Measurements from ENCODE around the gene TCEAL5.
"Not testable (repeated sequence)": the region's sequence is repeated elsewhere in the genome, so short reads cannot be mapped to it uniquely, and the experiment has no call there.

TCEAL5 gene

GRCh38 chrX:103234869-103235268 lies 41.7 kb downstream of the TCEAL5 start:
- DNase-seq (ENCODE audit: low read depth) = no peak

GRCh38 chrX:103233263-103233662 lies 43.3 kb downstream of the TCEAL5 start:
- DNase-seq (ENCODE audit: low read depth) = no peak

GRCh38 chrX:103225918-103226317 lies 50.6 kb downstream of the TCEAL5 start:
- not testable (repeated sequence) for DNase-seq (ENCODE audit: low read depth)
